WTC11 (cell line): ENCODE measurements around the gene PHC3. TPM values are rescaled to one million over a fixed set of nuclear protein-coding genes. Genes with fewer than 3 reads are reported as not detected.

Experiments
- ATAC-seq: fragments of 200-7000 bp; cut with Tn5 transposase; 2 replicates; pipeline ENCODE4 v1.10.0; 2021; ENCODE audit warnings: mild to moderate bottlenecking, moderate library complexity
- CTCF ChIA-PET: fragments of 300-600 bp; sonication (Branson Sonifier 250); formaldehyde crosslinking; loops from one replicate; lab custom pipeline; 2021; ENCODE audit warnings: antibody characterized with exemption; lab: Charles Lee
- POLR2A ChIA-PET: fragments of 350-600 bp; sonication (Branson Sonifier 250); formaldehyde crosslinking; loops from one replicate; lab custom pipeline; 2021; ENCODE audit warnings: antibody characterized with exemption; lab: Charles Lee
- DNase-seq: peaks from one replicate; pipeline ENCODE4 v3.0.0; 2021; ENCODE audit warnings: low spot score
- H3K27ac Mint-ChIP-seq: 2 replicates; pipeline ENCODE4 v1.8.0; 2021; ENCODE audit warnings: mixed read lengths
- H3K27me3 Mint-ChIP-seq: 2 replicates; pipeline ENCODE4 v1.8.0; 2021; ENCODE audit warnings: low read depth, mild to moderate bottlenecking, moderate library complexity, mixed read lengths
- H3K36me3 Mint-ChIP-seq: 2 replicates; pipeline ENCODE4 v1.8.0; 2021; ENCODE audit warnings: mixed read lengths
- H3K4me1 Mint-ChIP-seq: 2 replicates; pipeline ENCODE4 v1.8.0; 2022; ENCODE audit warnings: mixed read lengths
- H3K4me3 Mint-ChIP-seq: 2 replicates; pipeline ENCODE4 v1.8.0; 2021; ENCODE audit warnings: mild to moderate bottlenecking, moderate library complexity, mixed read lengths
- H3K9me3 Mint-ChIP-seq: 2 replicates; pipeline ENCODE4 v1.8.0; 2021; ENCODE audit warnings: mixed read lengths
- ARID4B ChIP-seq: sonication (generic); formaldehyde crosslinking; IDR thresholded peaks from 2 replicates; pipeline ENCODE4 v1.8.0; 2023; ENCODE audit warnings: missing genetic modification reagents, mild to moderate bottlenecking, borderline replicate concordance
- ATF1 ChIP-seq: sonication (generic); formaldehyde crosslinking; IDR thresholded peaks from 2 replicates; pipeline ENCODE4 v1.8.1; 2023; ENCODE audit warnings: mild to moderate bottlenecking, moderate library complexity, missing genetic modification reagents
- ATF3 ChIP-seq: sonication (generic); formaldehyde crosslinking; conservative IDR thresholded peaks from 2 replicates; pipeline ENCODE4 v1.8.1; 2022; ENCODE audit warnings: mild to moderate bottlenecking, missing genetic modification reagents
- CREB1 ChIP-seq: sonication (generic); formaldehyde crosslinking; IDR thresholded peaks from 2 replicates; pipeline ENCODE4 v1.8.0; 2023; ENCODE audit warnings: mild to moderate bottlenecking, missing genetic modification reagents
- JAZF1 ChIP-seq: fragments of 250-450 bp; sonication (Bioruptor Pico); IDR thresholded peaks from 2 replicates; pipeline ENCODE4 v1.9.0; 2021; ENCODE audit warnings: moderate library complexity, mild to moderate bottlenecking, inconsistent platforms
- NR1H2 ChIP-seq: sonication (generic); formaldehyde crosslinking; IDR thresholded peaks from 2 replicates; pipeline ENCODE4 v1.9.0; 2021; ENCODE audit warnings: mild to moderate bottlenecking, moderate library complexity, missing genetic modification reagents
- RORB ChIP-seq: fragments of 250-450 bp; sonication (Bioruptor Pico); IDR thresholded peaks from 2 replicates; pipeline ENCODE4 v1.9.0; 2021; ENCODE audit warnings: mild to moderate bottlenecking
- SOX15 ChIP-seq: fragments of 250-450 bp; sonication (Bioruptor Pico); IDR thresholded peaks from 2 replicates; pipeline ENCODE4 v1.9.0; 2021; ENCODE audit warnings: mild to moderate bottlenecking
- ZNF121 ChIP-seq: sonication (generic); formaldehyde crosslinking; IDR thresholded peaks from 2 replicates; pipeline ENCODE4 v1.8.0; 2023; ENCODE audit warnings: missing genetic modification reagents
- ZNF138 ChIP-seq: sonication (generic); formaldehyde crosslinking; conservative IDR thresholded peaks from 2 replicates; pipeline ENCODE4 v1.8.1; 2022; ENCODE audit warnings: mild to moderate bottlenecking, moderate library complexity, missing genetic modification reagents
- ZNF263 ChIP-seq: sonication (generic); formaldehyde crosslinking; IDR thresholded peaks from 2 replicates; pipeline ENCODE4 v1.8.1; 2022; ENCODE audit warnings: low read depth, mild to moderate bottlenecking, moderate library complexity, missing genetic modification reagents
- ZNF281 ChIP-seq: sonication (generic); formaldehyde crosslinking; IDR thresholded peaks from 2 replicates; pipeline ENCODE4 v1.8.0; 2023; ENCODE audit warnings: mild to moderate bottlenecking, missing genetic modification reagents
- ZNF396 ChIP-seq: fragments of 250-450 bp; sonication (Bioruptor Pico); IDR thresholded peaks from 2 replicates; pipeline ENCODE4 v1.8.0; 2021; ENCODE audit warnings: mild to moderate bottlenecking, moderate library complexity, borderline replicate concordance
- total RNA-seq: library from RNA; stranded (reverse); gene quantifications from 3 replicates; pipeline ENCODE4 v1.2.3, GENCODE V29; 2021
- TF ChIP-seq, protein P1 (sequence below): sonication (generic); formaldehyde crosslinking; IDR thresholded peaks from 2 replicates; pipeline ENCODE4 v1.8.1; 2022; ENCODE audit warnings: low read depth, missing genetic modification reagents, borderline replicate concordance
- TF ChIP-seq, protein P2 (sequence below): sonication (generic); formaldehyde crosslinking; IDR thresholded peaks from 2 replicates; pipeline ENCODE4 v1.8.1; 2022; ENCODE audit warnings: mild to moderate bottlenecking, missing genetic modification reagents, moderate library complexity, borderline replicate concordance
- TF ChIP-seq, protein P3 (sequence below): sonication (generic); formaldehyde crosslinking; IDR thresholded peaks from 2 replicates; pipeline ENCODE4 v1.8.0; 2022; ENCODE audit warnings: mild to moderate bottlenecking, missing genetic modification reagents
- TF ChIP-seq, protein P4 (sequence below): fragments of 250-450 bp; sonication (Bioruptor Pico); IDR thresholded peaks from 2 replicates; pipeline ENCODE4 v2.1.2; 2022; ENCODE audit warnings: mild to moderate bottlenecking, moderate library complexity

The PHC3 gene
- total RNA-seq, 1 experiment from 2014 or later: 27.8 TPM

- POLR2A ChIA-PET: no interaction called here
- H3K36me3 Mint-ChIP-seq: peaks cover 12% of the 10 kb centered on the region; the same call in 1 of the 2 replicates
- no peak for ATAC-seq
Measured at GRCh38 chr3:170154569-170155143, 26.9 kb downstream of the PHC3 start.

DNA sequence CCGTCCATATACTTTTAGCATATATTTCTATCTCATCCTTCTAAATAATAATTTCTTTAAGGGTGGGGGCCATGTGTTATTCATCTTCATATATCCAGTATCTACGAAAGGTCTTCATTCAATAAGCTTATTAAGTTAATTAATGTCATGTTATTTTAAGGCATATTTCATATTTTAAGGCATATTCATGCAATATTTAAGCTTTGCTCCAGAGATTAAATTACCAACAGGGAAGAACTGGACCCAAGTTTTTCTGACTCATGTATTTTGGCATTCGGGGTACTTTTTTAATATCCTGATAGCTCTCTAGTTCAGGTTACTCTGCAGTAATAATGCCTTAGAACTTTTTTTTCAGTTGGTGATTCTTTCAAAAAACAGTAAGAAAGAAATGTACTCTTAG is 27.4 kb downstream of the PHC3 start:
- no peak overlapping the region for H3K4me3 Mint-ChIP-seq
- DNase-seq (no peak), ATAC-seq (no peak)
- POLR2A ChIA-PET: no interaction called here
- no peak overlapping the region for H3K27ac Mint-ChIP-seq
- CTCF ChIA-PET: interaction anchor here (1.4 kb wide), 1 partner anchor 12 kb away, joined by 4 read pairs; no protein-coding TSS in a partner anchor
- no peaks in the 10 kb centered on the region for H3K27me3 Mint-ChIP-seq
- H3K9me3 Mint-ChIP-seq: no peaks in the 10 kb centered on the region
- H3K36me3 Mint-ChIP-seq: peaks cover 9% of the 10 kb centered on the region
- no peak for TF ChIP-seq ATF3 (CRISPR knock-in tag)
- TF ChIP-seq ARID4B (CRISPR knock-in tag): no peak
- TF ChIP-seq ZNF138: no peak
- TF ChIP-seq NR1H2 (CRISPR knock-in tag): no peak
- no peak for TF ChIP-seq RORB
- TF ChIP-seq ATF1 (CRISPR knock-in tag): no peak
- no peak for TF ChIP-seq ZNF281 (CRISPR knock-in tag)
- TF ChIP-seq JAZF1: no peak
- TF ChIP-seq, protein P1, sequence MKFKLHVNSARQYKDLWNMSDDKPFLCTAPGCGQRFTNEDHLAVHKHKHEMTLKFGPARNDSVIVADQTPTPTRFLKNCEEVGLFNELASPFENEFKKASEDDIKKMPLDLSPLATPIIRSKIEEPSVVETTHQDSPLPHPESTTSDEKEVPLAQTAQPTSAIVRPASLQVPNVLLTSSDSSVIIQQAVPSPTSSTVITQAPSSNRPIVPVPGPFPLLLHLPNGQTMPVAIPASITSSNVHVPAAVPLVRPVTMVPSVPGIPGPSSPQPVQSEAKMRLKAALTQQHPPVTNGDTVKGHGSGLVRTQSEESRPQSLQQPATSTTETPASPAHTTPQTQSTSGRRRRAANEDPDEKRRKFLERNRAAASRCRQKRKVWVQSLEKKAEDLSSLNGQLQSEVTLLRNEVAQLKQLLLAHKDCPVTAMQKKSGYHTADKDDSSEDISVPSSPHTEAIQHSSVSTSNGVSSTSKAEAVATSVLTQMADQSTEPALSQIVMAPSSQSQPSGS: no peak
- TF ChIP-seq, protein P2, sequence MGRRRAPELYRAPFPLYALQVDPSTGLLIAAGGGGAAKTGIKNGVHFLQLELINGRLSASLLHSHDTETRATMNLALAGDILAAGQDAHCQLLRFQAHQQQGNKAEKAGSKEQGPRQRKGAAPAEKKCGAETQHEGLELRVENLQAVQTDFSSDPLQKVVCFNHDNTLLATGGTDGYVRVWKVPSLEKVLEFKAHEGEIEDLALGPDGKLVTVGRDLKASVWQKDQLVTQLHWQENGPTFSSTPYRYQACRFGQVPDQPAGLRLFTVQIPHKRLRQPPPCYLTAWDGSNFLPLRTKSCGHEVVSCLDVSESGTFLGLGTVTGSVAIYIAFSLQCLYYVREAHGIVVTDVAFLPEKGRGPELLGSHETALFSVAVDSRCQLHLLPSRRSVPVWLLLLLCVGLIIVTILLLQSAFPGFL: no peak
- TF ChIP-seq ZNF263 (CRISPR knock-in tag): no peak
- TF ChIP-seq, protein P3, sequence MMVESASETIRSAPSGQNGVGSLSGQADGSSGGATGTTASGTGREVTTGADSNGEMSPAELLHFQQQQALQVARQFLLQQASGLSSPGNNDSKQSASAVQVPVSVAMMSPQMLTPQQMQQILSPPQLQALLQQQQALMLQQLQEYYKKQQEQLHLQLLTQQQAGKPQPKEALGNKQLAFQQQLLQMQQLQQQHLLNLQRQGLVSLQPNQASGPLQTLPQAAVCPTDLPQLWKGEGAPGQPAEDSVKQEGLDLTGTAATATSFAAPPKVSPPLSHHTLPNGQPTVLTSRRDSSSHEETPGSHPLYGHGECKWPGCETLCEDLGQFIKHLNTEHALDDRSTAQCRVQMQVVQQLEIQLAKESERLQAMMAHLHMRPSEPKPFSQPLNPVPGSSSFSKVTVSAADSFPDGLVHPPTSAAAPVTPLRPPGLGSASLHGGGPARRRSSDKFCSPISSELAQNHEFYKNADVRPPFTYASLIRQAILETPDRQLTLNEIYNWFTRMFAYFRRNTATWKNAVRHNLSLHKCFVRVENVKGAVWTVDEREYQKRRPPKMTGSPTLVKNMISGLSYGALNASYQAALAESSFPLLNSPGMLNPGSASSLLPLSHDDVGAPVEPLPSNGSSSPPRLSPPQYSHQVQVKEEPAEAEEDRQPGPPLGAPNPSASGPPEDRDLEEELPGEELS (CRISPR knock-in tag): no peak
- no peak for TF ChIP-seq SOX15 (CRISPR knock-in tag)
- no peak for TF ChIP-seq ZNF121 (CRISPR knock-in tag)
- TF ChIP-seq CREB1 (CRISPR knock-in tag): no peak
- peaks cover 10% of the 10 kb centered on the region for H3K4me1 Mint-ChIP-seq

More at GRCh38 chr3:170154569-170155143, 26.9 kb downstream of the PHC3 start:
- TF ChIP-seq ZNF396: no peak
- no peak for TF ChIP-seq ATF1 (CRISPR knock-in tag)
- TF ChIP-seq CREB1 (CRISPR knock-in tag): no peak
- TF ChIP-seq, protein P4, sequence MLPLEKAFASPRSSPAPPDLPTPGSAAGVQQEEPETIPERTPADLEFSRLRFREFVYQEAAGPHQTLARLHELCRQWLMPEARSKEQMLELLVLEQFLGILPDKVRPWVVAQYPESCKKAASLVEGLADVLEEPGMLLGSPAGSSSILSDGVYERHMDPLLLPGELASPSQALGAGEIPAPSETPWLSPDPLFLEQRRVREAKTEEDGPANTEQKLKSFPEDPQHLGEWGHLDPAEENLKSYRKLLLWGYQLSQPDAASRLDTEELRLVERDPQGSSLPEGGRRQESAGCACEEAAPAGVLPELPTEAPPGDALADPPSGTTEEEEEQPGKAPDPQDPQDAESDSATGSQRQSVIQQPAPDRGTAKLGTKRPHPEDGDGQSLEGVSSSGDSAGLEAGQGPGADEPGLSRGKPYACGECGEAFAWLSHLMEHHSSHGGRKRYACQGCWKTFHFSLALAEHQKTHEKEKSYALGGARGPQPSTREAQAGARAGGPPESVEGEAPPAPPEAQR (CRISPR knock-in tag): no peak
- H3K9me3 Mint-ChIP-seq: no peaks in the 10 kb centered on the region
- H3K4me3 Mint-ChIP-seq: no peak overlapping the region
- no peaks in the 10 kb centered on the region for H3K27me3 Mint-ChIP-seq
- no peak for DNase-seq
- peak overlapping the region; percentile 48 for H3K27ac Mint-ChIP-seq
- H3K4me1 Mint-ChIP-seq: peaks cover 10% of the 10 kb centered on the region
- CTCF ChIA-PET: interaction anchor here (1.4 kb wide), 1 partner anchor 12 kb away, joined by 4 read pairs; no protein-coding TSS in a partner anchor
